NOMO-1 treated with dmso at 0.1 percent for 144 hours (cell line): ENCODE data around the gene GBP3.
"Not testable (repeated sequence)": the region's sequence is repeated elsewhere in the genome, so short reads cannot be mapped to it uniquely, and the experiment has no call there.

Experiments used
- DNase-seq: peaks from one replicate; lab custom pipeline; 2025; ENCODE audit not compliant: unreplicated experiment; lab: John Stamatoyannopoulos, UW

GBP3 gene

DNA sequence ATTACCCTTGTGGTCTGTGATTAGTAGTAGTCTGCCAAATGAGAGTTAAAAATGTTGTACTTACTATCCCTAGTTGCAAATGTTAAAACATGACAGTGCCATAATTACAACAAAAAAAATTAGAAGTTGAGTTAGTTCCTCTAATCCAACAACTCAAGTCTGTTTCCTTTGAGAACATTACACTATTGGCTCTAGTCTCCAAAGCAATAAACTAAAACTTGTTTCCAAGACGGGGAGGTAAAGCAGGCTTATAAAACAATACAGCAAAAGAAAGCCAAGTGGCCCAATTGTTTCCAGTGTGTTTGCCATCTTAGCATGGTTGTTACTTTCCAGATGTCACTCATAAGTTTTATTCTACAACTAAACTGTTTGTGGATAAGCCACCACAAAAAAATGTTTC is 41.8 kb downstream of the GBP3 start:
- DNase-seq, result no peak

DNA sequence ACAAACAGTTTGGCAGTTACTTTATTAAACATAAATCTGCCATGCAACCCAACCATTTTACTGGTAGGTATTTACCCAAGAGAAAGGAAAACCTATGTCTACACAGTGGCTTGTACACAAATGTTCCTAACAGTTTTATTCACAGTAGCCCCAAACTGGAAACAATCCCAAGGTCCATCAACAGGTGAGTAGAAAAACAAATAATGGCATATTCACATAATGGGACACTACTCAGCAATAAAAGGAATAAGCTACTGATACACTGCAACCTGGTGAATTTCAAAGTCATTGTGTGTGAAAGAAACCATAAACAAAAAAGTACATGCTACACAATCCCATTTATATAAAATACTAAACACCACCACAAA is 42.9 kb downstream of the GBP3 start:
- no peak for DNase-seq

- DNase-seq, result no peak
These were observed 43.5 kb downstream of the GBP3 start for GRCh38 chr1:88979054-88979748.

GRCh38 chr1:88976235-88976634 is 46.4 kb downstream of the GBP3 start:
- DNase-seq, result no peak

GRCh38 chr1:88974616-88975172 is 48.0 kb downstream of the GBP3 start:
- DNase-seq, result not testable (repeated sequence)

- DNase-seq, result no peak
These were observed 49.0 kb downstream of the GBP3 start for GRCh38 chr1:88973520-88974137.

DNA sequence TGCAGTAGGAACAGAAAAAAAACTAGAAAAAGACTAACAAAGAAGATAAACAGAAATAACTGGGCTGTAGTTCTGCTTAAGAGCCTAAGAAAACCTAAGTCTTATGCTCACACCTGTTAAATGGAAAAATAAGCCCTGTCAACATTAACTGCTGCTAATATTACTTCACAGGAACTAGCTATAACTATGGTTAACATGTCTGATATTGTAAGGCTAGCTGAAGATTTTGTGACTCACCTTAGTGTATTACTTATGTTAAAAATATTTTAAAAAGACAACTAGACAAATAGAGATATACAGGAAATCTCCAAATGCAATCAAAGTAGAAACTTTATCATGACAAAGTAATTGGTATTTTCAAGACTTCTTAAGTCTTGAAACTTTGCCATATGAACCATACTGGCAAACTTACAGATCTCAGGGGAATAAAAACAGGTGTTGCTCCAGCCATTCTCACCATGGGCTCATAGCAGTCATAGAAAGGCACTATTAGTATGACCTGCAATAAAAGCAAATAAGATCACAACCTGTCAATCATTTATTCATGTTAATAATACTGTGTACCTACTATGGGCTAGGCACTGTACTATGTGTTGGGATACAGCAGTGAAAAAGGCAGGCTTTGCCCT is 60.9 kb downstream of the GBP3 start:
- DNase-seq, result no peak

GRCh38 chr1:88961081-88961480 is 61.6 kb downstream of the GBP3 start:
- DNase-seq, result no peak
